ENCODE measurements around the gene SLC17A2. TPM values are rescaled to one million over a fixed set of nuclear protein-coding genes. Genes with fewer than 3 reads are reported as not detected.

SLC17A2 gene
- total RNA-seq (not detected), polyA plus RNA-seq (ENCODE audit: insufficient read depth in 1 of 8, insufficient read length in 8 of 8, low replicate concordance in 1 of 8) (under 1 TPM in 2 of 8 donors, not detected in 6; 0.09 to 0.11 TPM)
- long read RNA-seq, donor 1, partial matches to known transcripts: 7 of 7 reads
- long read RNA-seq, donor 1, other reads (novel, unspliced or antisense): 0 of 7 reads
- long read RNA-seq, donor 2: 0 reads
- long read RNA-seq, donor 3, partial matches to known transcripts: 10 of 10 reads
- long read RNA-seq, donor 3, other reads (novel, unspliced or antisense): 0 of 10 reads
- long read RNA-seq, donor 4: 0 reads
- long read RNA-seq, donor 5: 0 reads
- long read RNA-seq, donor 6, partial matches to known transcripts: 8 of 8 reads
- long read RNA-seq, donor 6, other reads (novel, unspliced or antisense): 0 of 8 reads
- long read RNA-seq, donor 7, partial matches to known transcripts: 19 of 19 reads
- long read RNA-seq, donor 7, other reads (novel, unspliced or antisense): 0 of 19 reads
- long read RNA-seq, donor 8: 0 reads
- long read RNA-seq, donor 9: 0 reads
- long read RNA-seq, donor 10: 0 reads
- long read RNA-seq, donor 11: 0 reads

- no CpG with 5 or more reads among the region's 9 CpGs for WGBS (ENCODE audit: insufficient coverage)
- Histone ChIP-seq H3K4me1 (ENCODE audit: control insufficient read depth, insufficient read depth, low read length) (no peaks in the 10 kb centered on the region), H3K9me3 (replicated peaks; ENCODE audit: control insufficient read depth, low read depth, low read length) (no peaks in the 10 kb centered on the region), H3K4me3 (ENCODE audit: low read length) (no peak within 1 kb of the TSS), H3K27me3 (ENCODE audit: control insufficient read depth, insufficient read depth, low read length) (no peaks in the 10 kb centered on the region), H3K27ac (ENCODE audit: low read length) (no peak within 1 kb of the TSS), H3K36me3 (ENCODE audit: control insufficient read depth, insufficient read depth, low read length) (no peaks in the 10 kb centered on the region)
- DNase-seq: no peak
Measured at GRCh38 chr6:25930532-25931410, at the start of gene SLC17A2. TSS of gene SLC17A2 (minus strand) at chr6:25930691. CDS start at chr6:25925796, 4,895 bp downstream.

- Histone ChIP-seq H3K4me3 (ENCODE audit: low read length) (no peak overlapping the region), H3K4me1 (ENCODE audit: control insufficient read depth, insufficient read depth, low read length) (no peaks in the 10 kb centered on the region), H3K27me3 (ENCODE audit: control insufficient read depth, insufficient read depth, low read length) (no peaks in the 10 kb centered on the region), H3K27ac (ENCODE audit: low read length) (no peak overlapping the region), H3K9me3 (replicated peaks; ENCODE audit: control insufficient read depth, low read depth, low read length) (no peaks in the 10 kb centered on the region), H3K36me3 (ENCODE audit: control insufficient read depth, insufficient read depth, low read length) (peaks cover 52% of the 10 kb centered on the region)
- 100% methylated on average over 1 of the region's 5 CpGs for WGBS (ENCODE audit: insufficient coverage)
- DNase-seq: no peak
Measured at GRCh38 chr6:25975923-25976560, 45.6 kb upstream of the SLC17A2 start.

GRCh38 chr6:25973923-25974555 lies 43.5 kb upstream of the SLC17A2 start:
- Histone ChIP-seq H3K27ac (ENCODE audit: low read length) (no peak overlapping the region), H3K27me3 (ENCODE audit: control insufficient read depth, insufficient read depth, low read length) (no peaks in the 10 kb centered on the region), H3K4me3 (ENCODE audit: low read length) (no peak overlapping the region), H3K36me3 (ENCODE audit: control insufficient read depth, insufficient read depth, low read length) (peaks cover 63% of the 10 kb centered on the region), H3K4me1 (ENCODE audit: control insufficient read depth, insufficient read depth, low read length) (no peaks in the 10 kb centered on the region), H3K9me3 (replicated peaks; ENCODE audit: control insufficient read depth, low read depth, low read length) (no peaks in the 10 kb centered on the region)
- no CpG with 5 or more reads among the region's 2 CpGs for WGBS (ENCODE audit: insufficient coverage)
- DNase-seq: no peak

GRCh38 chr6:25972902-25973301 lies 42.4 kb upstream of the SLC17A2 start:
- no peaks in the 10 kb centered on the region for H3K27me3 ChIP-seq (ENCODE audit: control insufficient read depth, insufficient read depth, low read length)
- no peak for DNase-seq
- H3K9me3 ChIP-seq (replicated peaks; ENCODE audit: control insufficient read depth, low read depth, low read length): no peaks in the 10 kb centered on the region
- 90% methylated on average over 2 of the region's 5 CpGs for WGBS (ENCODE audit: insufficient coverage)
- H3K36me3 ChIP-seq (ENCODE audit: control insufficient read depth, insufficient read depth, low read length): peaks cover 63% of the 10 kb centered on the region
- no peaks in the 10 kb centered on the region for H3K4me1 ChIP-seq (ENCODE audit: control insufficient read depth, insufficient read depth, low read length)
- no peak overlapping the region for H3K27ac ChIP-seq (ENCODE audit: low read length)
- H3K4me3 ChIP-seq (ENCODE audit: low read length): no peak overlapping the region

- H3K4me3 ChIP-seq (ENCODE audit: low read length): no peak overlapping the region
- H3K27me3 ChIP-seq (ENCODE audit: control insufficient read depth, insufficient read depth, low read length): no peaks in the 10 kb centered on the region
- no peak overlapping the region for H3K27ac ChIP-seq (ENCODE audit: low read length)
- WGBS (ENCODE audit: insufficient coverage): no CpG with 5 or more reads among the region's 1 CpG
- DNase-seq: no peak
- peaks cover 67% of the 10 kb centered on the region for H3K36me3 ChIP-seq (ENCODE audit: control insufficient read depth, insufficient read depth, low read length)
- H3K9me3 ChIP-seq (replicated peaks; ENCODE audit: control insufficient read depth, low read depth, low read length): no peaks in the 10 kb centered on the region
- no peaks in the 10 kb centered on the region for H3K4me1 ChIP-seq (ENCODE audit: control insufficient read depth, insufficient read depth, low read length)
Measured at GRCh38 chr6:25972128-25972527, 41.6 kb upstream of the SLC17A2 start.

- peak; percentile 22 for DNase-seq
- no CpG with 5 or more reads among the region's 1 CpG for WGBS (ENCODE audit: insufficient coverage)
- Histone ChIP-seq H3K27me3 (ENCODE audit: control insufficient read depth, insufficient read depth, low read length) (no peaks in the 10 kb centered on the region), H3K4me3 (ENCODE audit: low read length) (no peak overlapping the region), H3K4me1 (ENCODE audit: control insufficient read depth, insufficient read depth, low read length) (peaks cover 5% of the 10 kb centered on the region), H3K36me3 (ENCODE audit: control insufficient read depth, insufficient read depth, low read length) (peaks cover 69% of the 10 kb centered on the region), H3K9me3 (replicated peaks; ENCODE audit: control insufficient read depth, low read depth, low read length) (no peaks in the 10 kb centered on the region), H3K27ac (ENCODE audit: low read length) (no peak overlapping the region)
Measured at GRCh38 chr6:25971187-25971821, 40.8 kb upstream of the SLC17A2 start.

- Histone ChIP-seq H3K27me3 (ENCODE audit: control insufficient read depth, insufficient read depth, low read length) (no peaks in the 10 kb centered on the region), H3K36me3 (ENCODE audit: control insufficient read depth, insufficient read depth, low read length) (peaks cover 64% of the 10 kb centered on the region), H3K4me3 (ENCODE audit: low read length) (no peak overlapping the region), H3K9me3 (replicated peaks; ENCODE audit: control insufficient read depth, low read depth, low read length) (no peaks in the 10 kb centered on the region), H3K4me1 (ENCODE audit: control insufficient read depth, insufficient read depth, low read length) (peaks cover 8% of the 10 kb centered on the region), H3K27ac (ENCODE audit: low read length) (no peak overlapping the region)
- no peak for DNase-seq
Measured at GRCh38 chr6:25968769-25969168, 38.3 kb upstream of the SLC17A2 start.

GRCh38 chr6:25966711-25967110 lies 36.2 kb upstream of the SLC17A2 start:
- Histone ChIP-seq H3K4me3 (ENCODE audit: low read length) (no peak overlapping the region), H3K36me3 (ENCODE audit: control insufficient read depth, insufficient read depth, low read length) (peaks cover 48% of the 10 kb centered on the region)
- WGBS (ENCODE audit: insufficient coverage): 93% methylated on average over 7 of the region's 9 CpGs

GRCh38 chr6:25965058-25965457 lies 34.6 kb upstream of the SLC17A2 start:
- Histone ChIP-seq H3K27me3 (ENCODE audit: control insufficient read depth, insufficient read depth, low read length) (no peaks in the 10 kb centered on the region), H3K27ac (ENCODE audit: low read length) (no peak overlapping the region), H3K4me1 (ENCODE audit: control insufficient read depth, insufficient read depth, low read length) (peaks cover 25% of the 10 kb centered on the region), H3K4me3 (ENCODE audit: low read length) (no peak overlapping the region), H3K9me3 (replicated peaks; ENCODE audit: control insufficient read depth, low read depth, low read length) (no peaks in the 10 kb centered on the region), H3K36me3 (ENCODE audit: control insufficient read depth, insufficient read depth, low read length) (peaks cover 34% of the 10 kb centered on the region)
- WGBS (ENCODE audit: insufficient coverage): no CpG with 5 or more reads among the region's 4 CpGs
- DNase-seq: no peak

More at GRCh38 chr6:25966711-25967110, 36.2 kb upstream of the SLC17A2 start:
- Histone ChIP-seq H3K27ac (ENCODE audit: low read length) (no peak overlapping the region), H3K27me3 (ENCODE audit: control insufficient read depth, insufficient read depth, low read length) (no peaks in the 10 kb centered on the region), H3K4me1 (ENCODE audit: control insufficient read depth, insufficient read depth, low read length) (peaks cover 19% of the 10 kb centered on the region), H3K9me3 (replicated peaks; ENCODE audit: control insufficient read depth, low read depth, low read length) (no peaks in the 10 kb centered on the region)
- no peak for DNase-seq
